Fibroblast of upper back skin (primary cell): ENCODE measurements around the gene POPDC2.
A peak's percentile ranks its signal among the peaks of the same experiment; 100 is the strongest.

Experiments
- DNase-seq: peaks from one replicate; pipeline ENCODE4 v3.0.0-alpha.2; 2013

The POPDC2 gene

GRCh38 chr3:119669906-119670570 lies 9.6 kb upstream of the POPDC2 start:
- DNase-seq = no peak

- no peak for DNase-seq
Measured at GRCh38 chr3:119665954-119666559, 5.7 kb upstream of the POPDC2 start.

GRCh38 chr3:119664850-119665379 lies 4.5 kb upstream of the POPDC2 start:
- peak; percentile 38 for DNase-seq

GRCh38 chr3:119664370-119664769 lies 4.0 kb upstream of the POPDC2 start:
- no peak for DNase-seq

- peak; percentile 46 for DNase-seq
Measured at GRCh38 chr3:119663885-119664284, 3.5 kb upstream of the POPDC2 start.

- peak; percentile 69 for DNase-seq
Measured at GRCh38 chr3:119662604-119663373, 2.4 kb upstream of the POPDC2 start.

- no peak for DNase-seq
Measured at GRCh38 chr3:119659606-119660291, 640 bp downstream of the POPDC2 start.

GRCh38 chr3:119658994-119659393 lies 1.4 kb downstream of the POPDC2 start:
- DNase-seq = no peak

GRCh38 chr3:119657887-119658702 lies 2.3 kb downstream of the POPDC2 start:
- DNase-seq = no peak

GRCh38 chr3:119653876-119654275 lies 6.5 kb downstream of the POPDC2 start:
- DNase-seq = no peak

GRCh38 chr3:119652306-119653033 lies 7.9 kb downstream of the POPDC2 start:
- no peak for DNase-seq

GRCh38 chr3:119649761-119650160 lies 10.6 kb downstream of the POPDC2 start:
- DNase-seq = no peak

- DNase-seq = peak; percentile 31
Measured at GRCh38 chr3:119647843-119648575, 12.4 kb downstream of the POPDC2 start.

- no peak for DNase-seq
Measured at GRCh38 chr3:119647171-119647570, 13.2 kb downstream of the POPDC2 start.

GRCh38 chr3:119645813-119646212 lies 14.6 kb downstream of the POPDC2 start:
- no peak for DNase-seq

- DNase-seq = no peak
Measured at GRCh38 chr3:119644481-119644880, 15.9 kb downstream of the POPDC2 start.

- peak; percentile 83 for DNase-seq
Measured at GRCh38 chr3:119643528-119643927, 16.9 kb downstream of the POPDC2 start.

GRCh38 chr3:119642746-119643473 lies 17.5 kb downstream of the POPDC2 start:
- DNase-seq = peak; percentile 28

- no peak for DNase-seq
Measured at GRCh38 chr3:119641416-119641815, 19.0 kb downstream of the POPDC2 start.
